Dedifferentiated amniotic fluid mesenchymal stem cell (primary cell): Measurements from ENCODE around the gene LMOD2.
A peak's percentile ranks its signal among the peaks of the same experiment; 100 is the strongest.
"Not testable (repeated sequence)": the region's sequence is repeated elsewhere in the genome, so short reads cannot be mapped to it uniquely, and the experiment has no call there.

Experiments
- DNase-seq: peaks from one replicate; pipeline ENCODE4 v3.0.0-alpha.2; 2016; ENCODE audit errors: extremely low spot score

Gene LMOD2, protein sequence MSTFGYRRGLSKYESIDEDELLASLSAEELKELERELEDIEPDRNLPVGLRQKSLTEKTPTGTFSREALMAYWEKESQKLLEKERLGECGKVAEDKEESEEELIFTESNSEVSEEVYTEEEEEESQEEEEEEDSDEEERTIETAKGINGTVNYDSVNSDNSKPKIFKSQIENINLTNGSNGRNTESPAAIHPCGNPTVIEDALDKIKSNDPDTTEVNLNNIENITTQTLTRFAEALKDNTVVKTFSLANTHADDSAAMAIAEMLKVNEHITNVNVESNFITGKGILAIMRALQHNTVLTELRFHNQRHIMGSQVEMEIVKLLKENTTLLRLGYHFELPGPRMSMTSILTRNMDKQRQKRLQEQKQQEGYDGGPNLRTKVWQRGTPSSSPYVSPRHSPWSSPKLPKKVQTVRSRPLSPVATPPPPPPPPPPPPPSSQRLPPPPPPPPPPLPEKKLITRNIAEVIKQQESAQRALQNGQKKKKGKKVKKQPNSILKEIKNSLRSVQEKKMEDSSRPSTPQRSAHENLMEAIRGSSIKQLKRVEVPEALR

GRCh38 chr7:123655614-123656013 is at the start of gene LMOD2:
TSS of gene LMOD2 (plus strand) at chr7:123655866. CDS start at chr7:123655964, 98 bp downstream.
- DNase-seq: no peak

DNA sequence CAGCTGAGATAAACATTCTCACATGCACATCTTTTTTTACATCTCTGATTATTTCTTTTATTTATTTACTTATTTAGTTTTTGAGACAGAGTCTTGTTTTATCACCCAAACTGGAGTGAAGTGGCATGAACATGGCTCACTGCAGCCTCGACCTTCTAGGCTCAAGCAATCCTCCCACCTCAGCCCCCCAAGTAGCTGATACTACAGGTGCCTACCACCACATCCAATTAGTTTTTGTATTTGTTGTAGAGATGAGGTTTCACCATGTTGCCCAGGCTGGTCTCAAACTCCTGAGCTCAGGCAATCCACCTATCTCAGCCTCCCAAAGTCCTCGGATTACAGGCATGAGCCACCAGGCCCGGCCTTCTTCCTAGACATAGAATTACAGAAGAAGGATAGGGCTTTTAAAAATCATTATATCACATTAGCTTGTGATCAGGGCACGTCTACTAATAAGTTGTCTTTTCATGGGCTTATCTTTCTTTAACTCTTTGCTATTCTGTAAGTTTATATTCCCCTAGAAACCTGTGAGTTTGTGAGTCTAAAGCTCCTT is 48.2 kb upstream of the LMOD2 start:
- no peak for DNase-seq

DNA sequence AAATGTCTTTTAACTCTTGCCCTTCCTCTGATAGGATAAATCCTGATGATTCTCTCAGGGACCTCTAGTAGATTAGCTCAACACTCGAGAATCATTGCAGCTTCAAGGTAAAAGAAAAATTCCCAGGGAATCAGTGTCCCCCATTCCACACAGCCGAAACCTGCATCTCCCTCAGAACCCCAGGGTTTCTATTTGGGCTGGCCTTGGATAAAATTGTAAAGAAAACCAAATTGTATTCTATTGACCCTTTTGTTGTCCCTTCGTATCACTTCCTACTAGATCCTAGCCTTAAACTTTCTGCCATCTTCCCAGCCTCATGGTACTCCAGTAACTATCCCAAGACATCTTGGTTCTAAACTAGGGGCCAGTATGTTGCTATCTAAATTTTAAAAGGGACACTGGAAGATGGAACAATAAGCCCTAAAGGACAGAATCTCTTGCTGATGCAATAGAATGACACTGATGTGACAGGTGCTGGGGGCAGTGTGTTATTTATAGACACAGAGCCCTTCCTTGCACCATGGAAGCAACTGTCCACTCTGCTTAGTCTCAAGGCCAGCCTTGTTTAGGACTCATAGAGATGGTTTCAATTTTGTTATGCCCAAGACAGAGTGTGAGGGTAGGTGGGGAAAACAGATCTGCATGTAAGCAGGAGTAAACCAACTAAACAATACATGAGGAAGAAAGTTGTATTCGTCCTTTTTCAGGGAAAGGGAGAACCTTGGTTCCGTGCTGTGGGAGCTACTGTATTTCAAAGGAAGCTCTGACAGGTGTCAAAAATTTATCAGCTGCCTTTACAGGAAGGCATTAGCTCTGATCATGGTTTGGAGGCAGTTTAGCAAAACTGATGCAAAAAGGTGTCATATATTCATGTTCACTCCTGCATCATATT is 46.4 kb upstream of the LMOD2 start:
- DNase-seq: no peak

- DNase-seq: no peak
Observed at GRCh38 chr7:123609883-123610239, 45.8 kb upstream of the LMOD2 start.

DNA sequence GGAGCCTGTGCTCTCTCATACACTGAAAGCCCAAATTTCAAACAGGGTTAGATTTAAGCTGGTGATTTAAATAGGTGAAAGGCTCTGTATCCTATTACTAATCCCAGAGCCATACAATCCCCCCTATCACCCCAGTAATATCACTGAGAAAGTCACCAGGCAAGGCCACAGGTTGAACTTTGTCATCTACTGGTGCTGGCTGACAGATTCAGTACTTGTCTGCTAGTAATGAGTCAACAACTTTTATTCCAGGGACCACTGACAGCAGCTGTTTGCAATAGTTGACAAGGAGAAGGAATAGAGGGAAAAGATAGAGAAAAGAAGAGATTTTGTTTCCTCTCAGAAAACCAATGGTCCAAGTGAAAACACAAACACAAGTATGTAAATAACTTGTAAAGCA is 43.6 kb upstream of the LMOD2 start:
- DNase-seq: no peak

DNA sequence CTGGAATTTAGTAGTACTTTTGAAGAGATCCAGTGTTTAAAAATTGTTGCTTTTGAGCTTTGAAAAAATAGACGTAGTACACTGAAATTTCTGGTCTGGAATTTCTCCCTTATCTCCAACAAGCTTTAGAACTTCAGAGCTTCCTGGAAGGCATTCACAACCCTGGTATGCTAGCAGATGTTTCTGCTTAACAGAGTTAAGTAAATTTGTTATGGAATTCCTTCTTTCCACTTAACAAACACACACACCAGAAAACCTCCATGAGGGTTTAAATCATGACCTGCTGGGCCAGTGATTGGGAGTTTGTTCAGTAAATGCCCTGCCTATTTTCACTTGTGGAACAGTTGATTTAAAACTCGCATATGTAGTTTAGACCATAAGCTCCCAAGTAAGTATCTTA is 40.3 kb upstream of the LMOD2 start:
- DNase-seq: peak; percentile 87

DNA sequence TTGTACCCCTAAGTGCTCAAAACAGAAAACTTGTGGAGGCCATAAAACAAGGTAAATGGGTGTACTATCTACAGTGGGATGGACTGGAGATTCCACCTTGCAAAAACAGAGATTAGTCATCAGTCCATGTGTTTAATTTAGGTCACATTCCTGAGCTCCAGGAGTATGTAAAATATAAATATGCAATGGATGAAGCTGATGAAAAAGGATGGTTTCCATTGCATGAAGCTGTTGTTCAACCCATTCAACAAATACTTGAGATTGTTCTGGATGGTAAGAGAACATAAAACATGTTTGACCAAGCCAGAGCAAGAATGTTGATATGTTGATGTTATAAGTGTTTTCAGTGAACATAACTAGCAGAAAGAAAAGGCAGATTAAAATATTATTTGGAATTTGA is 39.4 kb upstream of the LMOD2 start:
- DNase-seq: peak; percentile 18

DNA sequence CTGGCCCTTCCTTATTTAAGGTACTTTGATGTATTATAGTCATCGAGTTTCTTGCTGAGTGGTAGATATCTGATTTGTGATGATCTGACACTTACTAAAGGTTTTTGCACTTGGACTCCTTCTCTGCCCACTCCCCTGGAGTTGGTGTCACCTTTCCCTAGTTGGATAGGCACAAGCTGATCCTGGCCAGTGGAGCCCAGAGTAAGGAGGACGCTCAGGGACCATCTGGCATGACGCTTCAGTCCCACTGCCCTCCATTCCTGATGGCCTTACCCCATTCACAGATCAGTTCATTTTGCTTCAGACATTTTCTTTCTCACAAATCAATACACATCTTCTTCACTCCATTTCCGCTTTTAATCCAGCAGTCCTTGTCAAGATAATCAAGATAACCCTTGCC is 34.0 kb upstream of the LMOD2 start:
- DNase-seq: no peak

- DNase-seq: peak; percentile 58
Observed at GRCh38 chr7:123622660-123623386, 32.8 kb upstream of the LMOD2 start.

GRCh38 chr7:123624527-123625183 is 31.0 kb upstream of the LMOD2 start:
- DNase-seq: no peak

GRCh38 chr7:123625254-123625653 is 30.4 kb upstream of the LMOD2 start:
- DNase-seq: no peak

GRCh38 chr7:123627851-123628250 is 27.8 kb upstream of the LMOD2 start:
- no peak for DNase-seq

DNA sequence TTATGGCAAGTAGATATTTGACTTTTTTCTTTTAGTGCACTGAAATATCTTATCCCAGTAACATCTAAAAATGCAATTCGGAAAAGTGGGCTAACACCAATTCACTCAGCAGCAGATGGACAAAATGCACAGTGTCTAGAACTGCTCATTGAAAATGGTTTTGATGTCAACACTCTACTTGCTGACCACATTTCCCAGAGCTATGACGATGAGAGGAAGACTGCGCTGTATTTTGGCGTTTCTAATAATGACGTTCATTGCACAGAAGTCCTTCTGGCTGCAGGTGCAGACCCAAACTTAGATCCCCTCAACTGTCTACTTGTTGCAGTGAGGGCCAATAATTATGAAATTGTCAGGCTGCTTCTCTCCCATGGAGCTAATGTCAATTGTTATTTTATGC is 26.8 kb upstream of the LMOD2 start:
- DNase-seq: no peak

GRCh38 chr7:123629281-123629680 is 26.4 kb upstream of the LMOD2 start:
- no peak for DNase-seq

DNA sequence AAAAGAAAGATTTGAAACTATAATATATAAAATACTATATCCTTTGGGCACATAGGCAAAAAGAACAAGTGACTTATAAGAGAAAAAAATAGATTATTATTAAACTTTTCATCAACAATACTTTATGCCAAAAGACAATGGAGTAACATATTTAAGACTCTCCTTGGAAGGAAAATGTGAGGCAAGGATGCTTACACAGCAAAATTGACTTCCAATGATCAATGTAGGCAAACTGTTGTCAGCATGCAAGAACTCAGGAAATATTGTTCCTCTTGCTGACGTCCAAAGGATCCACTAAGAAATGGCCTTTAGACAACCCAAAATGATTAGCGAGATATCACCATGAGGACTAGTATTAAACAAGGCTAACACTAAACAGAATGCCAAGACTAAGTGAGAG is 22.9 kb upstream of the LMOD2 start:
- DNase-seq: no peak

GRCh38 chr7:123633553-123633952 is 22.1 kb upstream of the LMOD2 start:
- peak; percentile 34 for DNase-seq

DNA sequence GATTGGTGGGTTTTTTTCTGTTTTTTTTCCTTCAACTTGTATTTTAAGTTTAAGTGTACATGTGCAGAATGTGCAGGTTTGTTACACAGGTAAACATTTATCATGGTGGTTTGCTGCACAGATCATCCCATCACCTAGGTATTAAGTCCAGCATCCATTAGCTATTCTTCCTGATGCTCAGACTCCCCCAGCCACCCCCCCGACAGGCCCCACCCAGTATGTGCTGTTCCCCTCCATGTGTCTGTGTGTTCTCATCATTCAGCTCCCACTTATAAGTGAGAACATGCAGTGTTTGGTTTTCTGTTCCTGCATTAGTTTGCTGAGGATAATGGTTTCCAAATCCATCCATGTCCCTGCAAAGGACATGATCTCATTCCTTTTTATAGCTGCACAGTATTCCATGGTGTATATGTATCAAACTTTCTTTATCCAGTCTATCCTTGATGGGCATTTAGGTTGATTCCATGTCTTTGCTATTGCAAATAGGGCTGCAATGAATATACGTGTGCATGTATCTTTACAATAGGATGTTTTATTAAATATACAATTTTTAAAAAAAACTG is 21.6 kb upstream of the LMOD2 start:
- not testable (repeated sequence) for DNase-seq

DNA sequence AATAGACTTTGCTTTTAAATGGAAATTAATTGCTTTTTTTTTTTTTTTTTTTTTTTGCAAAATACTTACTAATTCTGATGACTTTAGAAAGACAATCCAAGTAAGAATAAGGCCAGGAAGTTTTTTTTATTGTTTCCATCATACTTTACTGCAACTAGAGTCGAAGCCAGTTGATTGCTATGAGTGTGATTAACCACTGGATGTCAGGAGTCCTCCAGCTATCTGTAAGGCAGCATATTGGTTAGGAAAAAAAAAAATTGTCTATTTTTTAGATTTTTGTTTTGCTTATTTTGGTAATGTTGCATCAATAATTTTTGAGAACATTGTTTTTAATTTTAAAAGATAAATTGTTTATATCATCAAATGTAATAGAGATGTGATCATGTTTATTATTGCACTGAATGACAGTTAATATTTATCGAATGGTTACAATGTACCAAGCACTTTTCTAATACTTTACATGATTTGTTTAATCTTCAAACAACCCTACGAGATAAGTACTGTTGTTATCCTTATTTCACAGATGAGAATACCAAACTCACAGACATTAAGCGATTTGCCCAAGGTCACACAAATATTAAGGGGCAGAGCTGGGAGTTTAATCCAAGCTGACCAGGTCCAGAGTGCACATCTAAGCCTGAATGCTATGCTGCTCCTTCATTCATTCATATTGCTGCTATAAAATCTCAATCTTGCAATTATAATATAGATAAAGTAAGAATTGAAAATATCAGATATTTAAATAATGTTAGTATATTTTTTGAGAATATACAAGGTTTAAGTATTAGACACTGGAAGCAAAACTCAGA is 19.9 kb upstream of the LMOD2 start:
- DNase-seq: peak; percentile 54

DNA sequence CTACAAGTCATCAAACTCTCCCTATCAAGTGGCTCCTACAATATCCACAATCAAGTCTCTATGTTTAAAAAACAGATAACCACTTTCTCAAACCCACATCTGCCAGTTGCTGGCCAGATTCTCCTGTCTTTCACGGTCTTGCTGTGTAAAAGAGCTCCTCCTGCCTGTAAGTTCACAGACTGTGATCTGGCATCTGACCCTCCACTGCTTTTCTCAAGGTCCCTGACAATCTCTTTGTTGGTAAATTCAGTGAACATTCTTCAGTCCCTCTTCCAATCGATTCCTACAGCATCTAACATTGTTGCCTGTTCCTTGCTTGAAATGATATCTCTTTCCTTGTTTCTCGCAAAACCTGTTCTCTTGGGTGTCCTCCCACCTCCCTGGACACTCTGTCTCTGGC is 18.5 kb upstream of the LMOD2 start:
- DNase-seq: no peak

DNA sequence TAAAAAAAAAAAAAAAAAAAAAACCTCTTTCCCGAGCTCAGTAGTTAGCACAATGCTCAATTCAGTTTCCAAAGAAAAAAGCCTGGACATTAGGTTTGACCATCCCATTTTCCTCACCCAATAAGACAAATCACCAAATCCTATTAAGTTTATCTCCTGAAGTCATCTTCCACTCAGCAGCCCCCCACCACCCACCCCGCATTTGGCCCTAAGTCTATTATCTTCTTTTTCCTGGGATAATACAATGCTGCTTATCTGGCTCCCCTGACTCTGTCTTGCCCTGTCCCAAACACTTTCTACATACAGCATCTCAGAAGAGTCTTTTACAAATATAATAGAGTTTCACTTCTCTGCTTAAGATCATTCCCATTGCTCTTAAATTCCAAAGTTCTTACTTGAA is 17.8 kb upstream of the LMOD2 start:
- no peak for DNase-seq
